ENCODE measurements around the gene CAMK2G.
"Not testable (repeated sequence)": the region's sequence is repeated elsewhere in the genome, so short reads cannot be mapped to it uniquely, and the experiment has no call there.

The CAMK2G gene

DNA sequence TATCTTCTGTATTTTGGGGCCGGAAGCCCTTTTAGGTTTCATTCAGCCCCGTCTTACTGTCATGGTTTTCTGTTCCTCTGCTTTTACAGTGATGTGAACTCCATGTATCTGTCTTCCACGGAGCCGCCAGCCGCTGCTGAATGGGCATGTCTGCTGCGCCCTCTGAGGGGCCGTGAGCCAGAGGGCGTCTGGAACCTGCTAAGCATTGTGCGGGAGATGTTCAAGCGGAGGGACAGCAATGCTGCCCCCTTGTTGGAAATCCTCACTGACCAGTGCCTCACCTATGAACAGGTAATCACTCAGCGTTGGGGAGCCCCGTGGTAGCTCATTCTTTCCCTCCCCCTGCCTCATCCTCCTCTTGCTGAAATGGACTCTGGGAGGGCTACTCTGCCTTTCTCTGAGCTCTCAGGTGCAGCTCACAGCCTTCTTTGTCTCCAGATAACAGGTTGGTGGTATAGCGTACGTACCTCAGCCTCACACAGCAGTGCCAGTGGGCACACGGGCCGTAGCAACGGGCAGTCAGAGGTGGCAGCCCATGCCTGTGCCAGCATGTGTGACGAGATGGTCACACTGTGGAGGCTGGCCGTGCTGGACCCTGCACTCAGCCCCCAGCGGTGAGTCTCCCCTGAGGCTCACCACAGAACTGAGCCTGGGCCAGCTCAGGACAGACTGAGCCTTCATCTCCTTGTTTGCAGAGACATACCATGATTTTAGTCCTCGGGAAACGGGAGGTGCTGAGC is 83.3 kb downstream of the CAMK2G start:
- DNase-seq (ENCODE audit: low read depth): no peak

DNA sequence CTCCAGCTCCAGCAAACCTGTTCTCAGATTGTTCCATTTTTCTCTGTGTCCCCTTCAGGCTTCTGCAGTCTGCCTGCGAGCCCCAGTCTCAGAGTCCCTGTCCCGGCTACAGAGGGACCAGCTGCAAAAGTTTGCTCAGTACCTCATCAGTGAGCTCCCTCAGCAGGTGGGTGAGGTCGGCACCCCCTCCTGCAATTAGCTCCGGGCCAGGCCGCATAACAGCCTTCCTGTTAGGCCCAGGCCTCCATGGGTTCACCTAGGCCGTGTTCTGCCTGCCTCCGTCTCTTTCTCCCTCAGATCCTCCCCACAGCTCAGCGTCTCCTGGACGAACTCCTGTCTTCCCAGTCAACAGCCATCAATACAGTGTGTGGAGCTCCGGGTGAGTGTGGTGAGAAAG is 84.7 kb downstream of the CAMK2G start:
- DNase-seq (ENCODE audit: low read depth): no peak

DNA sequence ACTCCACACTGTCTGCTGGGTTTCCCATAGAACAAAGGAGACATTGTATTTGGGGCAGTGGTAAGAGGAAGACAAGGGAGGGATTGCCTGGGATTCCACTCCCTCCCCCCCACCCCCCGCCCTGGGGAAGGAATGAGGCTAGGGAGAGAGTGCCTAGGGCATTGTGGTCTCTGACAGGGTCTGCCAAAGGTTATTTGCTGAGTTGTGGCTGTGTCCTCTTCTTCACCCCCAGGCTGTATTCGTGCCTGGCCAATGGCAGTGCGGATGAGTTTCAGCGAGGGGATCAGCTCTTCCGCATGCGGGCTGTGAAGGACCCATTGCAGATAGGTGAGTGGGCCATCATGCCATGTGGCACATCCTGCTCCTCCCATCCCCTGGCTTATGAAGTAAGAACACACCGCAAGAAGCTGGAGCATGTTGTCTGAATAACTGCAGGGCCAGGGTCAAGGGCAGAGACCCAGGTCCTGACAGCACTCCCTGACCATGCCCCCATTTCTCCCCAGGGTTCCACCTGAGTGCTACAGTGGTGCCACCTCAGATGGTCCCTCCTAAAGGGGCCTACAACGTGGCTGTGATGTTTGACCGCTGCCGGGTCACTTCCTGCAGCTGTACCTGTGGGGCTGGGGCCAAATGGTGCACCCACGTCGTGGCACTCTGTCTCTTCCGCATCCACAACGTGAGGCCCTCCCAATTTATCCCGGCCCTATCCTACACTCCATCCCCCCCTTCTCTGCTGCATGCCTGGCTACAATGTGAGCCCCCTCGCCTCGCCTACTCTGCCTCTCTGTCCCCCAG is 85.3 kb downstream of the CAMK2G start:
- no peak for DNase-seq (ENCODE audit: low read depth)

DNA sequence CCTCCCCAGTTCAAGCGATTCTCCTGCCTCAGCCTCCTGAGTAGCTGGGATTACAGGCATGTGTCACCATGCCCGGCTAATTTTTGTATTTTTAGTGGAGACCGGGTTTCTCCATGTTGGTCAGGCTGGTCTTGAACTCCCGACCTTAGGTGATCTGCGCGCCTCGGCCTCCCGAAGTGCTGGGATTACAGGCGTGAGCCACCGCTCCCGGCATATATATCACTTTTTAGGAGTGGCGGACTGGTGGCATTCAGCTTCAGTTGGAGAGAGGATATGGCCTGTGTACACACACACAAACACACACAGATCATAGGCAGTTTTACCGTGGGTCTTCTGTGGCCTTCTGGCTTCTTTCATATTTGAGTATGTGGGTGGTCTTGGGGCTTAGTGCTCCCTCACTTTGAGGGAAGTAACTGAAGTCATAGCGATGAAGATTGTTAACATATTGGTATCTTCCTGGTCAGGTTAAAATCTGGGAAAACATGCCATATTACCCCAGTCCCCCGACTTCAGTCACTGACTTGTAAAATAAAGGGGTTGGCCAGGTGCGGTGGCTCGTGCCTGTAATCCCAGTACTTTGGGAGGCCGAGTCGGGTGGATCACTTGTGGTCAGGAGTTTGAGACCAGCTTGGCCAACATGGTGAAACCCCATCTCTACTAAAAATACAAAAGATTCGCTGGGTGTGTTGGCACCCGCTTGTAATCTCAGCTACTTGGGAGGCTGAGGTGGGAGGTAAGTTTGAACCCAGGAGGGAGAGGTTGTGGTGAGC is 87.1 kb downstream of the CAMK2G start:
- not testable (repeated sequence) for DNase-seq (ENCODE audit: low read depth)

DNA sequence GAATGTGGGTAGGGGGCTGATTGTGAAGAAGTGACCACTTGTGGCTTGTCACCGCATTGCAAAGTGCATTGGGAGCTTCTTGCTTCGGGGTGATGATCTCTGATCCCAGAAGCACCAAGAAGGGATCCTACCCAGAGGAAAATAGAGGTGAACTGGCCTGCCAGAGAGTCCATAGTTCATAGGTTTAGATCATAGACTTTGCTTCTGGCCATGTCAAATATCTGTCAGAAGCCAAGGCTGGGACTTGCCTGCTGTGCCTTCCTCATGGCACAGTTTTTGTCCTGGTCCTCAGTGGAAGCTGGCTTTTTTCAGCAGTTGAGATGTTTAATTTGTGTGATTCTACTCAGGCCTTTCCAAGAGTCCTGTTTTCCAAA is 87.9 kb downstream of the CAMK2G start:
- no peak for DNase-seq (ENCODE audit: low read depth)

- no peak for DNase-seq (ENCODE audit: low read depth)
Measured at GRCh38 chr10:73785721-73786511, 88.4 kb downstream of the CAMK2G start.

- DNase-seq (ENCODE audit: low read depth): peak; percentile 79
Measured at GRCh38 chr10:73785211-73785720, 89.1 kb downstream of the CAMK2G start, which contains the start of gene ZSWIM8. ZSWIM8 (plus strand) TSS chr10:73785606; CDS start chr10:73785879, 273 bp downstream.

DNA sequence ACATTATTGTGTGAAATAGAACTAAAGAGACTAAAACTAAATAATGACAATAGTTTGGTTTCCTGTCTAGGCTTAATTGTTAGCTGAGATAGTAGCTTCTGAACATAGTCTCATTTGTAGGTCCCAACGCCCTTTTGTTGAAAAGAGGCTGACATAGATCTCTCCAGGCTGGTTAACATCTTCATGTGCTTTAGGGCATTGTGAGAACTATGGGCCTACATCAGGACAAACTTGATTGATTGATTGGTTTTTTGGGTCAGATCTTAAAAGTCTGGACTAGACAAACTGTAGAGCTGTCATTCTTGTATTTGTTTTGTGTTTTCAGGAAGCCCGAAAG is 91.6 kb downstream of the CAMK2G start:
- no peak for DNase-seq (ENCODE audit: low read depth)

DNA sequence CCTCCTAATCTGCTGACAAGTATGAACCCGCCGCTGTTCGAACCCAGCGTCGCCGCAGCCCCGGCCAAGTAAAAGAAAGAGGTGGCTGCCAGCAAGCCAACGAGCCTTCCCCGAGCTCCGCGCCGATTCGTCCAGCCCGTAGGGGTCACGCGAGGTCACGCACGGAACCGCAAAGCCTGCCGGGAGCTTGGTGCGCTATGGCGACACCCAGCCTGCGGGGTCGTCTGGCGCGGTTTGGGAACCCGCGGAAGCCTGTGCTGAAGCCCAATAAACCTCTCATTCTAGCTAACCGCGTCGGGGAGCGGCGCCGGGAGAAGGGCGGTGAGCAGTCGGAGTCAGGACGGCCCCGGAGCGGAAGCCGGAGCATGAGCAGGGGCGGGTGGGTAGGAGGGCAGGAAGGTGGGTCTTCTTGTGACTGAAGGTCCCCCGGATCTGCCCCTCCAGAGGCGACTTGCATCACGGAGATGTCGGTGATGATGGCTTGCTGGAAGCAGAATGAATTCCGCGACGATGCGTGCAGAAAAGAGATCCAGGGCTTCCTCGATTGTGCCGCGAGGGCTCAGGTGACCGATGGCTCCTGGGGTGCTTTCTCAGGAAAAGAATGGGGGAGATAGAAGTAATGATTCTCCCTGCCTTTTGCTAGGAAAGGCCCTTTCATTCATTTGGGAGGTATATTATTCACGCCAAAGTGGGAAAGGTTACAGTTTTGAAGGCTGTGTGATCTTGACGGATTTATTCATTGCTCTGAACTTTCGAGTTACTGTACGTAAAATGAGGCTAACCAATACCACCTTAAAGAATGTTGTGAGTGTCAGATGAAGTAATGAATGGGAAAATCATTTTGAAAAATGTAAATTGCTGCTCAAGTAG is 92.2 kb downstream of the CAMK2G start, which contains the start of gene CHCHD1:
TSS of gene CHCHD1 (plus strand) at position 170 of the 870 bp plus-strand sequence. CDS start at position 198, 28 bp downstream.
- peak; percentile 60 for DNase-seq (ENCODE audit: low read depth)

DNA sequence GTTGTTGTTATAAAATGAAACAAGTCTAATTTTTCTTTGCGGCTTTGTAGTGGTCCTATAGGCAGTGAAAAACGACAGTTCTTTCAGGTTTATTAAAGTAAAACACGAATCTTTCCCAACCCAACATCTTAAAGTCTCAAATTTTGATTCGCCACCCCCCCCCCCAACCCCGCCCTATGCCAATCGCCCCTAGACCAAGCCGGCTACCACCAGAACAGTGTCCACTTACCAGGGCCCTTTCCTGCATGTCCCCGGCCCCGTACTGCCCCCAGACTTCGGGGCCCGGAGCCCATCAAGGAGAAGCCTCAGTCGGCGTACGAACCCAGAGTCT is 92.8 kb downstream of the CAMK2G start:
- DNase-seq (ENCODE audit: low read depth): no peak

GRCh38 chr10:73780966-73781365 is 93.4 kb downstream of the CAMK2G start:
- DNase-seq (ENCODE audit: low read depth): no peak

DNA sequence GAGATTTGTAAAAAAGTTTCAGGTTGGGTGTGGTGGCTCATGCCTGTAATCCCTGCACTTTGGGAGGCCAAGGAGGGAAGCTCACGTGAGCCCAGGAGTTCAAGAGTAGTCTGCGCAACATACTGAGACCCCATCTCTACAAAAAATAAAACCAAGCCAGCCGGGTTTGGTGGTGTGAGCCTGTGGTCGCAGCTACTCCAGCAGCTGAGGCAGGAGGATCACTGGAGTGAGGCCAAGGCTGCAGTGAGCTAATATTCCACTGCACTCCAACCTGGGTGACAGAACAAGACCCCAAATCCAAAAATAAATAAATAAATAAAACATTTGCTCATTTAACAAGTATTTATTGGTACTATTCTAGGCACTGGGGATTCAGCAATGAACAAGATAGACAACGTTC is 94.1 kb downstream of the CAMK2G start:
- DNase-seq (ENCODE audit: low read depth): no peak

GRCh38 chr10:73779539-73780197 is 94.7 kb downstream of the CAMK2G start:
- DNase-seq (ENCODE audit: low read depth): no peak

GRCh38 chr10:73779018-73779417 is 95.3 kb downstream of the CAMK2G start:
- no peak for DNase-seq (ENCODE audit: low read depth)

DNA sequence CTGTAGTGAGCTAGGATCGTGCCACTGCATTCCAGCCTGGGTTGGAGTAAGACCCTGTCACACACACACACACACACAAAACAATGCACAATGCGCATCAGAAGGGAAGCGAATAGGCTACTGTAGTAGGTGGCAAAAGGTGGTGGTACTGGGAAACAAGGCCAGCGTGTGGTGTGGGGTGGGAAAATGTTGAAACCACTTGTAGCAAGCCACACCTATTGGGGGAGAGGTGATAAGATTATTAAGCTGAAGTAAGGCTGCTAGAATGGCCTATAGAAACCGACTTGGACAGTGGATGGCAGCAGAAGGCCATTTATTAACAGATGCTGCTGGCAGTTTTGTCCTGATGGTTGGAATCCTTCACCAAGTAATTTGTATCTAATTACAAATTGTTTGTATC is 99.7 kb downstream of the CAMK2G start:
- no peak for DNase-seq (ENCODE audit: low read depth)

GRCh38 chr10:73773152-73773879 is 101.0 kb downstream of the CAMK2G start:
- no peak for DNase-seq (ENCODE audit: low read depth)

GRCh38 chr10:73772281-73773151 is 101.8 kb downstream of the CAMK2G start:
- DNase-seq (ENCODE audit: low read depth): no peak

- no peak for DNase-seq (ENCODE audit: low read depth)
Measured at GRCh38 chr10:73771722-73772280, 102.6 kb downstream of the CAMK2G start.

All from non-pigmented ciliary epithelial cell (primary cell).